Iris pigment epithelial cell (primary cell): ENCODE results near the gene SEZ6.
A peak's percentile ranks its signal among the peaks of the same experiment; 100 is the strongest.

ENCODE experiments used
- DNase-seq: peaks from one replicate; pipeline ENCODE4 v3.0.0-alpha.2; 2011; ENCODE audit warnings: low read depth

Gene SEZ6

DNA sequence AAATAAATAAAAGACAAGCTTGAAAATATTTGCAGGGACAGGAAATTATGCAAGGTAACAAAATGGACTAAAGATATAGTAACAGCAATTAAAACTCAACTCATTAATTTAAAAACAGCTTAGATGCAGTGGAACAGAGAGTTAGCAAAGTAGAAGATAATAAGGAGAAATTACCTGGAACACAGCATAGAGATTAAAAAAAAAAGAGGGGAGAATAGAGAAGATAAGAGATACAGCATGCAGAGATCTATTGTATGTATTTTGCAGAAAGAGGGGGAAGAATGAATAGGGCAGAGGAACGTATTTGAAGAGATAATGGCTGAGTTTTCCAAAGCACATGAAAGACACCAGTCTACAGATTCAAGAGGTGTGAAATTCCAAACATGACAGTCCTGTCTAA is 28.7 kb upstream of the SEZ6 start:
- no peak for DNase-seq

DNA sequence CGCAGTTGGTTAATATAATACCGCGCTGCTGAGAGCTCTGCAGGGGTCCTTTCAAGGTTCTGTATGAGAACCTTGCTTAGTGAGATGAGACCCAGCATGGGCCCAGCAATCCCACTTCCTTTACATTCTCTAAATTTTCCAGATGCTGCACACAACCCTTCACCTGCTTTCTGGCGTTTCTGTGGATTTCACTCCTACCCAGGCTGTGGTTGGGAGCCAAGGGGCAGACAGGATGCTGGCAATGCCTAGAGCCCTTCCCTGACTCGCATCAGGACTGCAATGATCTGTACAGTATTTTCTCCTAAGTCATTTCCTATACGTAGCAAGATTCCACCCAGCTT is 27.0 kb upstream of the SEZ6 start:
- no peak for DNase-seq

DNA sequence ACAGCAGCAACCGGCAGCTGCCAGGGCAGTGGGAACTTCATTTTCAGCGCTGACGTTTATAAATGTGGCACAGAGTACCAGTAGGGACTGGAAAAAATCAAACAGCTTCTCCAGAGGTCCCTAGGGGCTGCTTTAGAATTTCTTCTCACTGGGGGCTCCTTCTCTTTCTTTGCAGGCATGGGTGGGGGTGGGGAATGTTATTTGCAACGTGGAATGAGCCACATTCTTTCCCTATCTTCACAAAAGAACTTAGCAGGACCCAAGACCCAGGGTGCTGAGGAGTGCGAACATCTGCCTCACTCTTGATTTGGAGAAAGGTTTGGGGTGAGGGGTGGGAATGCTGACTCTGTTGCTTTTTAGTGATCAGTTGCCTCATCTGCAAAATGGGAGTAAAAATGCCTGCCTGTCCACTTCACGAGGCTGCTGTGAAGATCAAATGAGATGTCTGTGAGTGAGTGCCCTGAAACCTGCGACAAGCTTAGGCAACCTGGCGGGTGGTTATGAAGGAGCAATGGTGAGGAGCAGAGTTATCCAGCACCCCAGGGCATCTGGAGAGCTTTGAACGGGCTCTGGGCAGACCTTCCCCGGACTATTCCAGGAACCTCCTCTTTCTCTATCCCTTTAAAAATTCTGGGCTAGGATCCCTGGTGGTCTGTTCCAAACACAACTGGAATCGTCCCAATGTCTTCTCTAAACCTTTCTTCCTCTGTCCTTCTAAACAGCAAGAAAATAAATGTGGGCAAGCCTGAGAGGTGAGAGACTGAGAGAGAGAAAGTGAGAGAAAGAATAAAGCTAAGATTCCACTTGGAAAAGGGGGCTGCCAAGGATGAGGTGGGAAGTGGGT is 26.4 kb upstream of the SEZ6 start:
- DNase-seq: no peak

DNA sequence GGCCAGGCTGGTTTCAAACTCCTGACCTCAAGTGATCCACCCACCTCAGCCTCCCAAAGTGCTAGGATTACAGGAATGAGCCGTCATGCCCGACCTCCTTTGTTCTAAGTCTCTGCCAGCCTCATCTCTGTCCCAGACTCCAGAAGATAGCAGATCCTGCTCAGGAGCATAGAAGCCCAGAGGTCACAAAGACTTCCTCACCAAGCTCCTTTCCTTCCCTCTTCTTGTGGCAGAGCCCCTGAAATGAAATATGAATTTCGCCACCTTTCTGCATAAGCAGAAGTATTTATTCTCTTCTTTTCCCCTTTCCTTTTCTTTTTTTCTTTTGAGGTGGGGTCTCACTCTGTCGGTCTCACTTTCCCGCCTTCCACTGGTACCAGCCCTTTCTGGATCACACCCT is 25.7 kb upstream of the SEZ6 start:
- no peak for DNase-seq

DNA sequence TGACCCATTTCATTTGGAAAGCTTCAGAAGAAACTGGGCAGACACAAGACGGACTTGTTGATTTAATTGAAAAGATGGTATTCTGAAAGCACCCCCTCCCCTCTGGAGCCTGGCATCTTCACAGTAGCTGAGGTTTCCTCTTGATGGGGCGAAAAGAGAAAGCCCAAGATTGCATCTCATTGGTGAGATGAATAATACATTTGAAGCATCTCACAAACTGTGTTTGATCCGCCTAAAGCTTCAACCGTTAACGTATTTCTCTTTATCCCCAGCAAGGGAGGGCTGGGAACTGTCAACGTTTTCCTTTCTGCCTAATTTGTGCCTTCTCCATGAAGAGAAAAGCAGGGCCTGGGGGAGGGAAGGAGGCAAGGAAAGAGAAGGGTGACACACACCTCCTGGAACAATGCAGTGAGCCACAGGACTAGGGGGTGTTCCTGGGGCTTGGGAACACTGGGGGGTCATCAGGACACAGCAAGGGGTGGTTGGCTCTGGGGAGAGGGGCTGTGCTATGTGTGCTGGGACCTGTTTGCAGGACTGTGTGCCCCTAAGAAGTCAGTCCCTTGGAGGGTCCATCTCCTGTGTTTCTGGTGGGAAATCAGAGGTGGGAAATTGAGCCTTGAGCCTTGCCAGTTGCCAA is 18.6 kb upstream of the SEZ6 start:
- DNase-seq: no peak

DNA sequence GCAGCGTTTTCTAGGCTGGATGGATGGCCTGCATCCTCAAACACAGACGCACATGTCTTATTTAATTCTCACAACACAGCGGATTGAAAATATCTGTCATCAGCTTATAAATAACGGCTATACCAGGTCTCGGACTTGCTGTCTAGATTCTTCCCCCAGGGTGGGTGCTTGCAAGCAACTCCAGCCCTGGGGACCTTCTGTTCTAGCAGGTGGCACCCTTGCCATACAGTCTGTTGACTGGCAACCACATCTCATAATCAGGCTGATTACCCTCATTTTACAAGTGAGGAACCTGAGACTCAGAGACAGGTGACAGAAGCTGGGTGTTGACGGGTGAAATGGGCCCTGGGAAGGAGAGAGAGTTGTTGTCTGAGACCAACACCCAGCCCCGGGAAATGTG is 16.2 kb upstream of the SEZ6 start:
- no peak for DNase-seq

DNA sequence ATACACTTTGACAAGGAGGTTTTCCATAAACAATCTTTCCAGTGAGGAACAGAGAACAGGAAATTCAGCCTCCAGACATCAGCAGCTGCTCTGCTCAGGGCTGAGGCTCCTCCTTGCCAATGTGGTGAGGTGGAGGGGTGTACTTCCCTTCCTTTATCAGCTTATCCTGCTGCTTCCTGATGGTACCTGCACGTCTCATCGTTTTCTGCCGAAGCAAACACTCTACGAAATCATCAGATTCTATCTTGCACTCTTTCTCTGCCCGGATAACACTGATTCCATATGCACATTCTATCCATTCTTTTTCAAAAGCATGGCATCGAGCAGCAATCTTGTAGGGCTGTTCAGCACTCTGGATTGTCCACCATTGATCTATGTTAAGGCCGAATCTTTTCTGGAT is 15.4 kb upstream of the SEZ6 start:
- DNase-seq: no peak

DNA sequence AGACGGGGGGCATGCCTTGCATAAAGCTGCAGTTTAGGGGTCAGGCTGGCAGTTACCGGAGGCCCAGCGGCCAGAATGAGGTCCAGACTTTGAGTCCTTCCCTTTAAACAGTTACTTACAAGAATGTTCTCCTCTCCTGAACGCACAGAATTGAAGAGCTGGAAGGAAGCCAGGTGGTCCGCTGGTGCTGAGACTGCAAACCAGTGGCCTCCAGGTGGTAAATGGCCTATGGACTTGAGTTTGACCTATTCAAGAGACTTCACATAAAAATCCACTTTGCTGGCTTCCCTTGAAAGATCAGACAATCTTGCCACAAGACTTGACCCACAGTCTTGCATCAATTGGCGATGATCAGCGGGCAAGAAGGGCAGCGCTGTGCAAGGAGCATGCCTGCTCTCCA is 14.7 kb upstream of the SEZ6 start:
- no peak for DNase-seq

DNA sequence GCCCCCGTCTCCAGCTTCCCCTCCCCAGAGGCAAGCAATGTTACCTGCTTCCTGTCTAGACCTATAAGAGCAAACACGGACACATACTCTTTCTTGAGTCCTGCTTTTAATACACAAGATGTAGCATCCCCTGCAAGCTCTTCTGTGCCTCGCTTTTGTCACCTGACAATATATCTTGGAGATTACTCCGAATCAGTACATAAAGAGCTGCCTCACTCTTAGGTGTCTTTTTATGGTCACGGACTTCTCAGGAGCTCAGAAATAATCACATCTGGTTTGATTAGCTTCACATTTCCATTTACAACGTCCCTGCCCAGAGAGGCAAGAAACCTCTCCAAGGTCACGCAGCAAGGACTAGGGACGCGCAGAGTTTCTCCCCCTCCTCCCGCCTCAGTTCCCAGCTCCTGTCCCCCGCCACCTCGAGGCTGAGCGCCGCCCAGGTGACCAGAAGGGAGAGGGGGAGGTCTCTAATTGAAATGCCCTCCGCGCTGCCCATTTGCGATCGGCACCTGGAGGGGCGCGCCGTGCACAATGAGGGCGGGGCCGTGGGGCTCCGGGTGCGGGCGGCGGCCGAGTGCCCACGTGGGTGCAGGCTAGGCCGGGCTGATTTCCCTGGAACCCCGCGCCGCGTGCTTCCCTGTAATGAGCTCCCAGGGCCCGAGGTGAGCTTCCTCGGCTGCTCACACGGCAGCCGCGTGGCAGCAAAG is 13.8 kb upstream of the SEZ6 start:
- no peak for DNase-seq

DNA sequence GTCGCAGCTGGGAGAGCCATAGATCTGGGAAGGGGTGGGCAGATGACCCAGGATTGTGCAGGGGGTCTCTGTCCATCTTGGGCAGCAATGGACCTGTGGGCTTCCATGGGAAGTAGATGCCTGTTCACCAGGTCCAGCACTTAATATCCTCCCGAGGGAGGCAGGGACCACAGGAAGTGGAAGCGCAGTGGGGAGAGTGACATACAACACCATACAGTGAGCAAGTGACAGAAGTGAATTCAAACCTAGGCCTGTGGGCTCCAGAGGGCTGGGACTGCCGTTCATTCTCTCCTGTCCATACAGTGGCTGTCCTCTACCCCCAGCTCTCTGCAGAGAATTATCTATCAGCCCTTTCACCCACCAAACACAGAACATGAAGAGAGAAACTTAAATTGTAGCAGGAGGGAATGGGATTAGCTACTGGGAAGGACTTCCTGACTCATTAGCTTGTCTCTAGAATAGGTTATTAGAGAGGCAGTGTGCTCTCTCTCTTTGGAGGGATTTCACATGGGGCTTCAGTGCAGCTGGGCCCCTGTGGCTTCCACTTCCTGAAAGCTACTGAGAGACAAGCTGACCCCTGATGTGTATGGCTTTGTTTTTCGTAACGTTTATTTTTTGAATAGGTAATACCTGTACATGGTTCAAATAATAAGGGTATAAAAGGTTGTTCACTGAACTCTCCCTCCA is 13.1 kb upstream of the SEZ6 start:
- no peak for DNase-seq

DNA sequence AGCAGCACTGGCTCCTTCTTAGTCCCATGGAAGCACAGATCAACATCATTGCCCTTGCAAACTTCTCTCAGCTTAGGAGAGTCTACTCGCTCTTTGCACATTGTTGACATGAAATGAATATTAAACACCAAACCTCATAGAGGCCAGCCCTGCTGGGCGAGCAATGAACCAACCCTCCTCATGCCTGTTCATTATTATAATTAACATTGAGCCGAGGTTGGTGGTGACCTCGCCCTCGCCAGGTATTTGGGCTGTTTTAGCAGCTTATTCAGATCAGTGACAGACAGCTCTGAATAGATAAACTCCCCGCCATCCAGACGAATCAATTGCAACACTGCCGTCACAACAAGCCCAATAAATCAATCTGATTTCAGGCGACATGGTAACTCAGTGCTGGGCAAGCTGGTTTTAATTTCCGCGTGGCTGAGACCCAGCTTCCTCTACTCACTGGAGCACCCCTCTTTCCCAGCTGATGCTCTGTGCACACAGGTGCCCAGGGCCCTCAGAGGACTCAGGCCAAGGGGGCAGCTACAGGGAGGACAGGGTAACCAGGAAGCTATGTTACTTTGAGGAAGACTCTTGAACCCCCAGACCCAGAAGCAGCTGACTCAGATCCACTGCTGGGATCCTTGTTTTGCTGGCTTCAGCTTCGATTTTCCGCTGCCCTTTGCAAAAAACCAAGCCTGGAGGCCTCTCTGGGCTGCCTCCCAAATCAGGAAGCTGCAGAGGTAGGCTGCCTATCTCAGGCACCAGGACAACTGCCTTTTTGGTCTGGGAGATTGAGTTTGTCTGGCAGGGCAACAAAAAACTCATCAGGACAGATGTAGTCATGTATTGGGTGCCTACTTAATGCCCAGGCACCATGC is 10.7 kb upstream of the SEZ6 start:
- DNase-seq: no peak

DNA sequence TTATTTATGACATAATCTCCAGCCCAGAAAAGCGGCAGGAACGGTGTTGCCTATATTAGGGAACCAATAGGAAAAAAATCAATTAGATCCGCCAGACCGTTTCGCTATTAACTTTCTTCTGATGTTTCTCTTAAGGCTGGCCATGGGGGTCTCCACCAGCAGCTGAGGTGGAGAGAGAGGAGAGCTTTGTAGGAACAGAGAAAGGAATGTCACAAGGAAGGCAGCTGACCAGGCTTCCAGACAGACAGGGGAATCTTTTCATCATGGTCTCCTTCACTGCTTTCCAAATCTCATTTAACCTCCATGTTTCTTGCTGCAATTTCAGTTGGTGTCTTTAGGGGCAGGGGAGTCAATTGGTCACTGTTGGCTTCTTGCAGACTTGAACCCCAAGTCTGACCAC is 8.9 kb upstream of the SEZ6 start:
- no peak for DNase-seq

DNA sequence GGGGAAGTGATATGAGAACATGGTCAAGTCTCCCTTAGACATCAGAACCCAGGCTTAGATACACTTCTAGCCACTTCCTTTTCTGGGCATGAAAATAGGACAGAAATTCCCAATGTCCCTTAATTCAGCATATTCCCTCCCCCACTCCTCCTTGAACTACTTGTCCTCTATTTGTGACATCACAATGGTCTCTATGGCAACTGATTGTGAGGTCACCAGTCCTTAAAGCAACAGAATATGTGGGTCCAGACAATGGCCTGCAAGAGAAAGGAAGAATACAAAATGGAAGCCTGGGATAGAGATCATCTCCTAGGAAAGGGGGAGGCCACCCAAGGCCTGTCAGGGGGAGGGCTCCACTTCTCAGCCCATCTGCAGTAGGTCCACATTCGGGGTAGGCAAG is 6.7 kb upstream of the SEZ6 start:
- DNase-seq: no peak

DNA sequence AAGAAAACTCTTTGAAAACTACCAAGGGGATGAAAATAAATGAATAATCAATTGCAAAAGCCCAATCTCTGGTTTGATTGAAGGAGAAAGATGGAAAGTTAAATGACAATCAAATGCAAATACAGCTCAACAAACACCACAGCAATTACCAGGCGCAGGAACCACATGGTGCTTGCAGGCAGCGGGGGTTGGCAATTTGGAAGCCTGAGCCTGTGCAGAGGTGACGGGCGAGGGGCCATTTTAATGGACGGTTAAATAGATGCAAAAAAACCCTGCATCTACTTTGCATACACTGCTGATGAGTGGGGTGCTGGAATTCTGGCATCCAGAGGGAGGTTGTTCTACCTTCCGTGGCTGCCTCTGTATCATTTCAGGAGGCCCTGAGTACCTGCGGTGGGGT is 4.8 kb upstream of the SEZ6 start:
- DNase-seq: no peak

DNA sequence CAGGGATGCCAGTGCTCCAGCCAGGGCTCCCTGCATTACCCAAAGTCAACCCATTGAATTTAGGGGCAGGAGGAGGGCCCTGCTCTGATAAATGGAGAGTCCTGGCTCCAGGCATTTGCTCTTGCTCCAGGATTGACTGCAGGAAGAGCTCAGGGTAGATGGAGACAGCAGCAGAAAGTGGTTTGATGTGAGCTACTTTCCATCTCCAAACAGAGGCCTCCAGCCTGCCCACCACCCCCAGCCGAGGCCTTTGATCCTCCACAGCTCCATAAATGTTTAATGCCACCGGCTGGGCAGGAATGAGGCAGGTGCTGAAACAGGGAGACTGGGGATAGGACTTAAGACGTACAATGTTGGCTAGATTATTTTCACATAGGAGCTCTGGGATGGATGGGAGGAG is 4.3 kb upstream of the SEZ6 start:
- DNase-seq: no peak

DNA sequence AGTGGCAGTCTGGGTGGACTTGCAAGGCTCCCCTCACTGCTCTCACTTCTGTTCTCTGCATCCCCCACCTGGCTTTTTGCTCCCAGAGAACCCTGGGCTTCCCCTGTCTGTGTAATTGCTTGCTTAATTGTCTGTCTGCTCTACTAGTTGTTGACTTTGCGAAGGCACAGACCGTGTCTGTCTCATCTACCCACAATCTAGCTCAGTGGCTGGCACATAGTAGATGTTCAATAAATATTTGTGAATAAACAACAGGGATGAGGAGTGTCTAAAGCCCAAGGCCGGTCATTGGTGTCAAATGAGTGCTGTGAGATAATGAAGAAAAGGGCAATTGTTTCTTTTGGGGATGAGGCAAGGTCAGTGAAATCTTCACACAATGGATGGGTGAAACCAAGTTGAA is 2.8 kb upstream of the SEZ6 start:
- DNase-seq: no peak

DNA sequence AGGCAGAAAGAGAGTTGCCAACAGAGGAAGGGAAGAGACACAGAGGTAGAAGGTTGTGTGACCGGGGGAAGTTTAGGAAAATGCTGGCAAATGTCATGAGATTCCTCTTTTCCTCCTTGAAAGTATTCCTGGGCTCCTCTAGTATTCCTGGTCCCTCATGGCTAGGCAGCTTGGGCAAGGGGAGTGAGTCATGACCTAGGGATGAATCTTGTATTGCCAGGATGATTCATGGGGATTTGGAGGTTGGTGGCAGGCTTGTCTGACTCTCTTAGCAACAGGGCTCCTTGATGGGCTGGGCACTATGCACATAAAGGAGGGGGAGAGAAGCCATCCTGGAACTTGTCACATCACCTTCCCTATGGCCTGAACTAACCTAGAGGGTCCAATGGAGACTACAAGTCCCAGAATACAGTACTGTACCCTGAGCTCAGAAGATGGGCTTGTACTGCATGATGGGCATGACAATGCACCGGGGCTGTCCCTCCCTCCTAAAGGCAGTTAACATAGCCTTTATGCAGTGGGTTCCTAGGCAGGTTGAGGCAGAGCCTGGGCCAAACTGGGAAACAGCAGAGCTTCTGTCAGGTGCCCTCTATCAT is 2.1 kb upstream of the SEZ6 start:
- DNase-seq: peak; percentile 27

DNA sequence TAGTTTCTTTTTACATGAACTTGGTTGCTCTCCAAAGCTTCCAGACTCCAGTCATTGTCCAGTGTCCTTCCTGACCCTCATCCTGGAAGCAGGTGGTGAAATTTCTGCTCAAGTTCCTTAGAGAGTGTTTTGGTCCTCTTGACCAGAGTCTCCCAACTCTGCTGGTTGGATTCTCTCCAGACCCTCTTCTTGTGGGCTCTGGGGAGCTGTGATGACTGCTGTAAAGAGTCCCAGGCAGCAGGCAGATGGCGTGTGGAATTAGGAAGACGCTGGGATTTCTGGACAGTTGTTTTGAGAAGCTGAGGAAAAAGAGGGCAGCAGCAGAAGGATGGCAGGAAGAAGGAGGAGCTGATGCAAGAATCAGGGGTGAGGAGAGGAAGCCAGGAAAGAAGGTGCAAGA is 1.6 kb upstream of the SEZ6 start:
- no peak for DNase-seq

DNA sequence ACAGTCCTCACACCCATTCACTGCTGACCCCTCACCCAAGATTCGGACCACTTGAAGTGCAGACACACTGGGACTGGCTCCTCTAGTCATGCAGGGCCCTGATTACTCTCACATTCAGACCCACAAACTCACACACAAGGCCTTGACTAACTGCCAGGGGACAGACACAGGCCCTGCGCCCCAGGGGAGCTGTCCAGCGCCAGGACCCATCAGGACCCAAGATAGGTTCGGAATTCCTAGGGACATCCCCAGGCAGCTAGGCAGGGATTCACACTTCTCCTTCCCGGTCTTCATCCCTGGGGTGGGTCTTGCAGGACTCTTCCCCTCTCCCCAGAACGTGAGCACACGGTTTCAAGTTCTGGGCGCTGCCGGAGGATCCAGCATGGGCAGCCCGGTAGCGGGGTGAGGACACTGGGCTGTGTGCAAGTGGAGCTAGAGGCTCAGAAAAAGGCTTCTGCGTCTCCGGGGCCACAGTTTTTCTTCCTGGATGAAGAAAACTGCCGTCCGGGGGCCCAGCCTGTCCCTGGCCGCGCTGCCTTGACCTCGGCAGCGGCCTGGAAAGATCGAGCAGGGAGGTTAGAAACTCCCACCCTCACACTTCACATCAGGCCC is 1.6 kb downstream of the SEZ6 start:
- DNase-seq: peak; percentile 31

DNA sequence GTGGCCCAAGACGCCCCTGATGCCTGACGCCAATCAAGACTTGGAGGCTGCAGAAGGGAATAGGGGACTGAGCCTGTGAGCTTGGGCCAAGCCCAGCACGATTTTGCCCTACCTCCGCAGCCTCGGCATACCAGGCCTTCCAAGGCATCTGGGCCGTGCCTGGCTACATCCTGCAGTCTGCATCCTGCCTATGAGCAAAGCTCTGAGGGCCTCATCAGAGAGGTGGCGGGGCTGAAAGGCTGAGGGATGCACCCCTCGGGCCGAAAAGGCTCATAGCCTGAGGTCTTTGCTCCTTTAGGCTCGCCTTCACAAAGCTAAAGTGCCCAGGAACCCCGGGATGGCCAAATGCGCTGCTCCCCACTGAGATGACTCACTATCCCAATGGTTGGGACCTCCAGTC is 2.5 kb downstream of the SEZ6 start:
- no peak for DNase-seq

DNA sequence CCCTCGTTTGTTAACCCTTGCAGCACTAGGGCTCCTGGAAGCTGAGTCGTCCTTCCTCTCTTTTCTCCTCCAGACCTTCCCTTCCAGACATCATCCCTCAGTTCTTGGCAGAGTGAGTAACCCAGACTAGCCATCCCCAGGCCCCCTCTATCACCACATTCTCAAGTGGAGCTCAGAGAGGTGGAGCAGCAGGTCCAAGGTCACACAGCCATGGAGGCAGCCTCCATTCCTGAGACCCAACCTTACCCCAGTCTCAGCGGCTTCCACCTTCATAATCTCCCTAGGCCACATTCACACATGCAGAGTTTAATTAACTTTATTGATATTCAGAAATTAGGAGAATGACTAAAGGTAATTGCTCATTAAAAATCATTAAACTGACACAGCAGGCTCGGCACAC is 3.0 kb downstream of the SEZ6 start:
- no peak for DNase-seq
